ENCODE results near the gene PEX11G. TPM values are rescaled to one million over a fixed set of nuclear protein-coding genes. Genes with fewer than 3 reads are reported as not detected.

PEX11G gene
- total and polyA plus RNA-seq, 10 of the 15 experiments (the other 5 are each of a cell fraction or from before 2014, with no cell fraction given), result 0.05 to 1.8 (median 0.73) TPM; not detected in 1

DNA sequence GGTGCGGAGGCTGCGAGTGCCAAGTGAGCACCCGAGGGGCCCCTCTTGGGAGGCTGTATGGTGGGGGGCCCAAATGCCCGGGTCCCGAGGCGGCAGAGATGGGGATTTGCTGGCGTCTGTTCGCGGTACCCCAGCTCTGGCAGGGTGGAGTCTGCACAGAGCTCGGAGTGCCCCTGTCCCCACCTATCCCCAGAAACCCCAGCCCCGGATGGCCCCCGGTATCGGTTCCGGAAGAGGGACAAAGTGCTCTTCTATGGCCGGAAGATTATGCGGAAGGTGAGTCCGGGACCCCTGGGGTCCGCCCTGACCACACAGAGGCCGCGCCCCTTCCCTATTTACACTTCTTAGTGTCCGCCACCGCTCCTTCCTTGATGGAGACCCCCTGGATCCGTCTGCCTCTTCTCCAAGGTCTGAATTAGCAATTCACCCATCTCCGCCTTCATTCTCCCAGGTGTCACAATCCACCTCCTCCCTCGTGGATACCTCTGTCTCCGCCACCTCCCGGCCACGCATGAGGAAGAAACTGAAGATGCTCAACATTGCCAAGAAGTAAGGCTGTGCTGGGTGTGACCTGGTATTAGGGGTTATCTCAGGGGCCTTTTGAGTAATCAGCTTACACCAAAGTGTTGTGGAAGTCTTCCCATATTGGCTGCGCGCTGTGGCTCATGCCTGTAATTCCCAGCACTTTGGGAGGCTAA is 47.3 kb upstream of the PEX11G start:
- Histone ChIP-seq H3K4me1 (ENCODE audit: control insufficient read depth, insufficient read depth, low read length) (peaks cover 4% of the 10 kb centered on the region), H3K9ac (ENCODE audit: control insufficient read depth, insufficient read depth, low read length) (peak overlapping the region; percentile 78), H3K79me2 (ENCODE audit: control insufficient read depth, insufficient read depth, low read length) (peaks cover 10% of the 10 kb centered on the region), H3K36me3 (ENCODE audit: control insufficient read depth in 2 of 2, insufficient read depth in 2 of 2, low read length in 1 of 2) (peaks cover 0 to 6% of the 10 kb centered on the region in 2 experiments; a peak in 3 of 4 replicates), H4K20me1 (ENCODE audit: control insufficient read depth, insufficient read depth) (no peaks in the 10 kb centered on the region), H3K27ac (ENCODE audit: control insufficient read depth, insufficient read depth) (peak overlapping the region; percentile 45), H3K27me3 (replicated peaks in 1 of 2; ENCODE audit: control insufficient read depth in 2 of 2, insufficient read depth in 2 of 2, low read length in 1 of 2) (no peaks in the 10 kb centered on the region), H3K9me3 (replicated peaks; ENCODE audit: control insufficient read depth, insufficient read depth, low read length) (no peaks in the 10 kb centered on the region), H3K4me2 (ENCODE audit: control insufficient read depth, insufficient read depth) (peak overlapping the region; percentile 89), H2AFZ (ENCODE audit: control insufficient read depth, low read depth, low read length) (peak overlapping the region; percentile 90), H3K4me3 (peak overlapping the region; percentile 93)
- in situ Hi-C loops (cut with MboI) (no loop called here), intact Hi-C loops (cut with micrococcal nuclease; ENCODE audit: unreplicated experiment) (no loop called here)
- RAD21 ChIA-PET (ENCODE audit: unreplicated experiment), result interaction anchor here (1.0 to 1.7 kb wide), 4 partner anchors 14 to 182 kb away, joined by 3 to 4 read pairs (median 4); partner anchors contain the start of gene MCOLN1
- no peak for TF ChIP-seq TCF7 (IDR thresholded peaks at IDR 0.05; ENCODE audit: borderline replicate concordance)
- TF ChIP-seq, protein P1, sequence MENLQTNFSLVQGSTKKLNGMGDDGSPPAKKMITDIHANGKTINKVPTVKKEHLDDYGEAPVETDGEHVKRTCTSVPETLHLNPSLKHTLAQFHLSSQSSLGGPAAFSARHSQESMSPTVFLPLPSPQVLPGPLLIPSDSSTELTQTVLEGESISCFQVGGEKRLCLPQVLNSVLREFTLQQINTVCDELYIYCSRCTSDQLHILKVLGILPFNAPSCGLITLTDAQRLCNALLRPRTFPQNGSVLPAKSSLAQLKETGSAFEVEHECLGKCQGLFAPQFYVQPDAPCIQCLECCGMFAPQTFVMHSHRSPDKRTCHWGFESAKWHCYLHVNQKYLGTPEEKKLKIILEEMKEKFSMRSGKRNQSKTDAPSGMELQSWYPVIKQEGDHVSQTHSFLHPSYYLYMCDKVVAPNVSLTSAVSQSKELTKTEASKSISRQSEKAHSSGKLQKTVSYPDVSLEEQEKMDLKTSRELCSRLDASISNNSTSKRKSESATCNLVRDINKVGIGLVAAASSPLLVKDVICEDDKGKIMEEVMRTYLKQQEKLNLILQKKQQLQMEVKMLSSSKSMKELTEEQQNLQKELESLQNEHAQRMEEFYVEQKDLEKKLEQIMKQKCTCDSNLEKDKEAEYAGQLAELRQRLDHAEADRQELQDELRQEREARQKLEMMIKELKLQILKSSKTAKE (IDR thresholded peaks at IDR 0.05; ENCODE audit: low read depth, poor library complexity, severe bottlenecking), result no peak
- 0 out of 2 replicates have a peak, but pooled peaks have one; percentile 21 for TF ChIP-seq GABPA (IDR thresholded peaks at IDR 0.05; ENCODE audit: low read depth)
- no peak for TF ChIP-seq SUZ12 (IDR thresholded peaks at IDR 0.05; ENCODE audit: unreplicated experiment)
- peak; percentile 8 for TF ChIP-seq KLF5 (IDR thresholded peaks at IDR 0.05; ENCODE audit: partially characterized antibody)
- 0 out of 2 replicates have a peak, but pooled peaks have one; percentile 22 for TF ChIP-seq YY1 (IDR thresholded peaks at IDR 0.05; ENCODE audit: low read depth, low read length)
- TF ChIP-seq LARP7 (IDR thresholded peaks at IDR 0.05), result peak; percentile 13; the same call in 1 of the 2 replicates
- peak in 1 of 2 experiments; percentile 22; a peak in 1 of 3 replicates for TF ChIP-seq EGR1 (IDR thresholded peaks at IDR 0.05; ENCODE audit: borderline replicate concordance in 1 of 2, low read depth in 2 of 2, low read length in 2 of 2)
- WGBS (ENCODE audit: insufficient coverage, insufficient replicate concordance, low lambda C conversion rate, missing lambda C conversion rate), result 7% methylated on average over 30 of the region's 30 CpGs
- DNase-seq (ENCODE audit: low read depth, low spot score) (no peak), FAIRE-seq (no peak), ATAC-seq (peak; percentile 10)
- POLR2A ChIA-PET, result interaction anchor here (0.7 to 5.1 kb wide), 3 partner anchors 11 to 93 kb away, joined by 3 to 28 read pairs (median 8); partner anchors contain the start of genes MCOLN1, PET100 and XAB2
- SMC1A ChIA-PET (ENCODE audit: uncharacterized antibody, unreplicated experiment), result interaction anchor here (1.2 kb wide), 1 partner anchor 32 kb away, joined by 4 read pairs; no protein-coding TSS in a partner anchor
- BruUV-seq (replicated peaks), result no TSS peak
- CTCF ChIA-PET, result no interaction called here

All from GM12878 (cell line).